ENCODE measurements around the gene FBXO45.

DNA sequence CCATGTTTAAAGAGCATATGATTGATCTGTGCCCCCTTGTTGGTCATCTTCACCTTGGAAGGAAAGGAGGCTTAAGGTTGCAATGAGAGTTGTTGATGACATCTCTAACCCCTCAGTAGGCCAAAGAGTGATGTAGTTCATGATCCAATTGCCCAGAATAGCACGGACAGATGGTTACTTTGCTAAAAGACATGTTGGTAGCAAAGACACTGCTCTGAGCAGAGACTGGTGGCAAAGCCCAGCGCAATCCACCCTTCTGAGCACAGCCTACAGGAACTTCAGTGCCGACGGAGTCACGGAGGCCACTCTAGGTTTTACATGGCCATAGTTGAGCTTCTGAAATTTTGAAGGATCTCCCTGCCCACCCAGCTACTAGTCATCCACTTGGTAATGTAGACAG is 21.8 kb downstream of the FBXO45 start:
- TF ChIP-seq, protein P1, sequence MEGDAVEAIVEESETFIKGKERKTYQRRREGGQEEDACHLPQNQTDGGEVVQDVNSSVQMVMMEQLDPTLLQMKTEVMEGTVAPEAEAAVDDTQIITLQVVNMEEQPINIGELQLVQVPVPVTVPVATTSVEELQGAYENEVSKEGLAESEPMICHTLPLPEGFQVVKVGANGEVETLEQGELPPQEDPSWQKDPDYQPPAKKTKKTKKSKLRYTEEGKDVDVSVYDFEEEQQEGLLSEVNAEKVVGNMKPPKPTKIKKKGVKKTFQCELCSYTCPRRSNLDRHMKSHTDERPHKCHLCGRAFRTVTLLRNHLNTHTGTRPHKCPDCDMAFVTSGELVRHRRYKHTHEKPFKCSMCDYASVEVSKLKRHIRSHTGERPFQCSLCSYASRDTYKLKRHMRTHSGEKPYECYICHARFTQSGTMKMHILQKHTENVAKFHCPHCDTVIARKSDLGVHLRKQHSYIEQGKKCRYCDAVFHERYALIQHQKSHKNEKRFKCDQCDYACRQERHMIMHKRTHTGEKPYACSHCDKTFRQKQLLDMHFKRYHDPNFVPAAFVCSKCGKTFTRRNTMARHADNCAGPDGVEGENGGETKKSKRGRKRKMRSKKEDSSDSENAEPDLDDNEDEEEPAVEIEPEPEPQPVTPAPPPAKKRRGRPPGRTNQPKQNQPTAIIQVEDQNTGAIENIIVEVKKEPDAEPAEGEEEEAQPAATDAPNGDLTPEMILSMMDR (IDR thresholded peaks at IDR 0.05; ENCODE audit: low read depth, low read length, missing input control): no peak
- no peak for TF ChIP-seq MAX (IDR thresholded peaks at IDR 0.05)
- TF ChIP-seq, protein P2, sequence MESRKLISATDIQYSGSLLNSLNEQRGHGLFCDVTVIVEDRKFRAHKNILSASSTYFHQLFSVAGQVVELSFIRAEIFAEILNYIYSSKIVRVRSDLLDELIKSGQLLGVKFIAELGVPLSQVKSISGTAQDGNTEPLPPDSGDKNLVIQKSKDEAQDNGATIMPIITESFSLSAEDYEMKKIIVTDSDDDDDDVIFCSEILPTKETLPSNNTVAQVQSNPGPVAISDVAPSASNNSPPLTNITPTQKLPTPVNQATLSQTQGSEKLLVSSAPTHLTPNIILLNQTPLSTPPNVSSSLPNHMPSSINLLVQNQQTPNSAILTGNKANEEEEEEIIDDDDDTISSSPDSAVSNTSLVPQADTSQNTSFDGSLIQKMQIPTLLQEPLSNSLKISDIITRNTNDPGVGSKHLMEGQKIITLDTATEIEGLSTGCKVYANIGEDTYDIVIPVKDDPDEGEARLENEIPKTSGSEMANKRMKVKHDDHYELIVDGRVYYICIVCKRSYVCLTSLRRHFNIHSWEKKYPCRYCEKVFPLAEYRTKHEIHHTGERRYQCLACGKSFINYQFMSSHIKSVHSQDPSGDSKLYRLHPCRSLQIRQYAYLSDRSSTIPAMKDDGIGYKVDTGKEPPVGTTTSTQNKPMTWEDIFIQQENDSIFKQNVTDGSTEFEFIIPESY (IDR thresholded peaks at IDR 0.05): no peak
- TF ChIP-seq GABPA (IDR thresholded peaks at IDR 0.05 in 1 of 2, conservative IDR thresholded peaks at IDR 0.05 in 1 of 2): no peak
- no peak for TF ChIP-seq EGR1 (IDR thresholded peaks at IDR 0.05; ENCODE audit: low read depth in 2 of 2)
- TF ChIP-seq ATF3 (IDR thresholded peaks at IDR 0.05): no peak
- TF ChIP-seq, protein P3, sequence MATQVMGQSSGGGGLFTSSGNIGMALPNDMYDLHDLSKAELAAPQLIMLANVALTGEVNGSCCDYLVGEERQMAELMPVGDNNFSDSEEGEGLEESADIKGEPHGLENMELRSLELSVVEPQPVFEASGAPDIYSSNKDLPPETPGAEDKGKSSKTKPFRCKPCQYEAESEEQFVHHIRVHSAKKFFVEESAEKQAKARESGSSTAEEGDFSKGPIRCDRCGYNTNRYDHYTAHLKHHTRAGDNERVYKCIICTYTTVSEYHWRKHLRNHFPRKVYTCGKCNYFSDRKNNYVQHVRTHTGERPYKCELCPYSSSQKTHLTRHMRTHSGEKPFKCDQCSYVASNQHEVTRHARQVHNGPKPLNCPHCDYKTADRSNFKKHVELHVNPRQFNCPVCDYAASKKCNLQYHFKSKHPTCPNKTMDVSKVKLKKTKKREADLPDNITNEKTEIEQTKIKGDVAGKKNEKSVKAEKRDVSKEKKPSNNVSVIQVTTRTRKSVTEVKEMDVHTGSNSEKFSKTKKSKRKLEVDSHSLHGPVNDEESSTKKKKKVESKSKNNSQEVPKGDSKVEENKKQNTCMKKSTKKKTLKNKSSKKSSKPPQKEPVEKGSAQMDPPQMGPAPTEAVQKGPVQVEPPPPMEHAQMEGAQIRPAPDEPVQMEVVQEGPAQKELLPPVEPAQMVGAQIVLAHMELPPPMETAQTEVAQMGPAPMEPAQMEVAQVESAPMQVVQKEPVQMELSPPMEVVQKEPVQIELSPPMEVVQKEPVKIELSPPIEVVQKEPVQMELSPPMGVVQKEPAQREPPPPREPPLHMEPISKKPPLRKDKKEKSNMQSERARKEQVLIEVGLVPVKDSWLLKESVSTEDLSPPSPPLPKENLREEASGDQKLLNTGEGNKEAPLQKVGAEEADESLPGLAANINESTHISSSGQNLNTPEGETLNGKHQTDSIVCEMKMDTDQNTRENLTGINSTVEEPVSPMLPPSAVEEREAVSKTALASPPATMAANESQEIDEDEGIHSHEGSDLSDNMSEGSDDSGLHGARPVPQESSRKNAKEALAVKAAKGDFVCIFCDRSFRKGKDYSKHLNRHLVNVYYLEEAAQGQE (IDR thresholded peaks at IDR 0.05): no peak
- TF ChIP-seq FOXA2 (IDR thresholded peaks at IDR 0.05): no peak
- TF ChIP-seq RAD21 (IDR thresholded peaks at IDR 0.05): no peak
- TF ChIP-seq TAF1 (conservative IDR thresholded peaks at IDR 0.05): no peak

Data from liver (tissue), 3 donors.